NCI-H460 (cell line): ENCODE measurements around the gene CCDC146. TPM values are rescaled to one million over a fixed set of nuclear protein-coding genes. Genes with fewer than 3 reads are reported as not detected.
"Not testable (repeated sequence)": the region's sequence is repeated elsewhere in the genome, so short reads cannot be mapped to it uniquely, and the experiment has no call there.

Experiments used
- DNase-seq: peaks from one replicate; pipeline ENCODE4 v3.0.0-alpha.2; 2016; ENCODE audit warnings: low read depth; ENCODE audit errors: extremely low read depth
- polyA plus RNA-seq: library from polyadenylated mRNA; depleted of rRNA; stranded (reverse); fragments of >200 nt; gene quantifications from 2 replicates; pipeline ENCODE4 v1.2.3, GENCODE V29; 2014; cell fraction: nucleus; rRNA removed
- total RNA-seq: library from RNA; depleted of rRNA; stranded (reverse); fragments of >200 nt; shearing (Covaris generic); gene quantifications from 2 replicates; pipeline ENCODE4 v1.2.3, GENCODE V29; 2014; rRNA removed

CCDC146 gene, protein sequence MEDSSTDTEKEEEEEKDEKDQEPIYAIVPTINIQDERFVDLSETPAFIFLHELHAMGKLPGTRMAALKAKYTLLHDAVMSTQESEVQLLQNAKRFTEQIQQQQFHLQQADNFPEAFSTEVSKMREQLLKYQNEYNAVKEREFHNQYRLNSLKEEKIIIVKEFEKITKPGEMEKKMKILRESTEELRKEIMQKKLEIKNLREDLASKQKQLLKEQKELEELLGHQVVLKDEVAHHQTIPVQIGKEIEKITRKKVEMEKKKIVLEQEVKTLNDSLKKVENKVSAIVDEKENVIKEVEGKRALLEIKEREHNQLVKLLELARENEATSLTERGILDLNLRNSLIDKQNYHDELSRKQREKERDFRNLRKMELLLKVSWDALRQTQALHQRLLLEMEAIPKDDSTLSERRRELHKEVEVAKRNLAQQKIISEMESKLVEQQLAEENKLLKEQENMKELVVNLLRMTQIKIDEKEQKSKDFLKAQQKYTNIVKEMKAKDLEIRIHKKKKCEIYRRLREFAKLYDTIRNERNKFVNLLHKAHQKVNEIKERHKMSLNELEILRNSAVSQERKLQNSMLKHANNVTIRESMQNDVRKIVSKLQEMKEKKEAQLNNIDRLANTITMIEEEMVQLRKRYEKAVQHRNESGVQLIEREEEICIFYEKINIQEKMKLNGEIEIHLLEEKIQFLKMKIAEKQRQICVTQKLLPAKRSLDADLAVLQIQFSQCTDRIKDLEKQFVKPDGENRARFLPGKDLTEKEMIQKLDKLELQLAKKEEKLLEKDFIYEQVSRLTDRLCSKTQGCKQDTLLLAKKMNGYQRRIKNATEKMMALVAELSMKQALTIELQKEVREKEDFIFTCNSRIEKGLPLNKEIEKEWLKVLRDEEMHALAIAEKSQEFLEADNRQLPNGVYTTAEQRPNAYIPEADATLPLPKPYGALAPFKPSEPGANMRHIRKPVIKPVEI
- total RNA-seq: 0.27 and 0.58 TPM in 2 replicates
- polyA plus RNA-seq: 0.32 and 4.2 TPM in 2 replicates

DNA sequence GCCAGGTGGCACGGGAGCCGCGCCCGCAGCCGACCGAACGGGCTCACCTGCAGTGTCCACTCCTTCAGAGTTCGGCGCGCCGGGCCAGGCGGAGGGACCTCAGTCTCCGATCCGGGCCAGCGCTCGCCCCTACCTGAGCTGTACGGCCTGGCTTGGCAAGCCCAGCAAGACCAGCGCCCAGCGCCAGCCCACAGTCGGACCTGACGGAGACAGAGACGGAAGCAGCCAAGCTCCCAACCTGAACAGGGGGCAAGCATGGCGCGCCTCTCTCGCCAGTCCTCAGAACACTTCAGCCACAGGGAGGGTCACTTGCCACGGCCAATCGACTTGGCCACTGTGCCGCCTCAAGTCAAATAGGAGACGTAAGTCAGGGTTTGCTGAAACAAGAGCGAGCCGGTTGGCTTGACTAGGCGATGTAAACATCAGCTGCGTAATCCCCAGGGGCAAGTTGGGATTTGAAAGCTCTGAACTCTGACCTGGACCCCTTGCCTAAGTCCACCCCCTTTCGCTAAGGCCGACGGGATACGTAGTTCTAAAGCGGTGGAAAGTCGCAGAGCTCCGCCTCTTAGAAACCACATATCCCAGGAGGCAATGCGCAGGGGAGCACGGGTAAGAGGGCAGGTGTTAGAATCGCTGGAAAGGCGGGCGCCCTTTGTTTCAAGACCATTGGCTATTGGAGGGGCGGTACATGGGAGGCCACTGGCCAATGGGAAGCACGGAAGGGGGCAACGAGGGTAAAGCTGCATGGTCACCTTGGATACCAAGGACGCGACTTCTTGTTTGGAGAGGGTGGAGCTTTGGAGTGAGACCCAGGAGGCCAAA, at the start of gene CCDC146:
TSS of gene CCDC146 (plus strand) at position 756 of the 822 bp plus-strand sequence. CDS start 45,054 bp downstream, outside the sequence.
- peak; percentile 99 for DNase-seq

DNA sequence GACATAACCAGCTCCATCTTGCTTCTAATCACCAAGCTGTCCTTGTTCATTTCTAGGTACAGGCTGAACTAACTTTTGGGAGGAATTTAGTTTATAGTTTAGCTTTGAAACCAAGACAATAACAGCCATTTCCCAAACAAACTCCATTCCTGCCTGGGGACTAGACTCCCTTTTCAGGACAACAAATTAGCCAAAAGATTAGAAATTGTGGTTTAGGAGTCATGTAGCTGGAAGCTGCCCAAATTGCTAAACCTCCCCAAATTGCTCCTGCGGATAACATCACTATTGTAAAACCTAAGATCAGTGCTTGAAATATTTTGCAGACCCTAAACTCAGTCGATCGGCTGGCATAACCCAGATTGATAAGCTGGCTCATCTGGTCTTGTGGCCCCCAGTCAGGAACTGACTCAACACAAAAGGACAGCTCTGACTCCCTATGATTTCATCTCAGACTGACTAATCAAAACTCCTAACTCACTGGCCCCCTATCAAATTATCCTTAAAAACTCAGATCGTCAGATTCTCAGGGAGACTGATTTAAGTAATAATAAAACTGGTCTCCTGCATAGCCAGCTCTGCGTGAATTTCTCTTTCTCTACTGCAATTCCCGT, 47.5 kb upstream of the CCDC146 start:
- not testable (repeated sequence) for DNase-seq

DNA sequence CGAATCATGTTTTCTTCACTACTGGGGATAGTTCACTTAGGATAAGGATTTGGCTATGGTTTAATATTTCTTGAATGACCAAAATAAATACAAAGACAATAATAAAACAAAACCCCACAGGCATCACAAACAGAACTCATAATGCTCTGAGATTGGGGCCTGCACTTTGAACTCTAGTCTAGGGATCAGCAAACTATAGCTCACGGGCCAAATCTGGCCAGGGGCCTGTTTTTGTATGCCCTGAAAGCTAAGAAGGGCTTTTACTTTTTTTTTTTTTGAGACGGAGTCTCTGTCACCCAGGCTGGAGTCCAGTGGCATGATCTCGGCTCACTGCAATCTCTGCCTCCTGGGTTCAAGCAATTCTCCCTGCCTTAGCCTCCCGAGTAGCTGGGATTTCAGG, 45.4 kb upstream of the CCDC146 start:
- DNase-seq: not testable (repeated sequence)

DNA sequence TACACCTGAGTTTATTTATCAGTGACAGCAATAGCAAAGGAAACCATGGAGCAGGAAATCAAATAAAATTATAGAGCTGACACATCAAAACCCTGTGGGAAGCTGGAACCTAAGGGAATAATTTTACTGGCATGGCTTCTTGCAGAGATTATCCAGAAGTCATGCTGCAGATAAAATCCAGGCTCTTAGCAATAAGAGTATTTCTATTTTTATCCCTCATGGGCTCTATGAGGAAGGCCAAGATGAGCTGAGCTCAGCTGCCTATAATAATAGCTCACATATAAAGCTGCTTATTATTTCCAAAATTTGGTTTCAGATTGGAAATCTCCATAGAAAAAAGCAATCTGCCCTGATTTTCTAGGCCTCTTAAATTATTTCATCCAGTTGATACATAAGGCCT, 43.3 kb upstream of the CCDC146 start:
- not testable (repeated sequence) for DNase-seq

DNA sequence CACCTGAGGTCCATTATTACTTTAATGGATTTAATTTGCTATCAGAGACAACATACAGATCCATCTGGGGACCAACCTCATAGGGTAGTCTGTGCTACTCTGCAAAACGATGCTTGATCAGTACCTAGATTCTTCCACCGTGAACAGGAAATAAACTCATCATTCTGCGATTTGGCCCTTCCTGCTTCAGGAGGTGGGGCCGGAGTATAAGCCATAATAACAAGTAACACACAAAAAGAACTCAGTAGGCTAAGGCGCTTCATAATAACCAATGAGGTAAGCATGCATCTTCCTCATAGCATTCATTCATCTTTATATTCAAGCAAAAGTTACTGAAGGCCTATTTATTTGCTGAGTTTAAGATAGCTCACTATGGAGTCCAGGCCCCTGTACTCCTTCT, 42.8 kb upstream of the CCDC146 start:
- DNase-seq: not testable (repeated sequence)

DNA sequence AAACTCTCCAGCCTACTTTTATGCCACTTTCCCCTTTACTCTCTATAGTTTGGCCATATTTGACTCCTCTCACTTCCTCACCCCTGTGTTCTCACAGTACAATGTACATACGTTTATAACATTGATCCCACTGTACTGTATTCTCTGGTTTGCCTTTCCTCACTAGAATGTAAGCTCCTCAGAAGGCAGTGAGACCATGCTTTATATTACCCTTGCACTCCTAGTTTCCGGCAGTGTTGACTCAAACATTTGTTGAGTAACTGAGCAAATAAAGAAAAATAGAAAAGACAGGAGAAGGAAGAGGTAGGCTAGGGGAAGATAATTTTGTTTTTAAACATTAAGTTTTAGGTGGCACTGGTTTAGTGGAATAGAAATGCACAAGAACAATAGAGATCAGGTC, 42.2 kb upstream of the CCDC146 start:
- not testable (repeated sequence) for DNase-seq

DNA sequence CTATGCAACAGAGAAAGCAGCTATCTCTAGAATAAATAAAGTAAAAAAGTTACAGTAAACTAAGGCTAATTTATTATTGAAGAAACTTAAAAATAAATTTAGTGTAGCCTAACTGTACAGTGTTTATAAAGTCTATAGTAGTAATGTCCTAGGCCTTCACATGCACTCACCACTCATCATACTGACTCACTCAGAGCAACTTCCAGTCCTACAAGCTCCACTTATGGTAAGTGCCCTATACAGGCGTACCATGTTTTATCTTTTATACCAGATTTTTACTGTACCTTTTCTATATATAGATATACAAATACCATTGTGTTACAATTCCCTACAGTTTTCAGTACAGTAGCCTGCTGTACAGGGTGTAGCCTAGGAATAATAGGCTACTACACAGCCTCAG, 40.2 kb upstream of the CCDC146 start:
- DNase-seq: not testable (repeated sequence)

DNA sequence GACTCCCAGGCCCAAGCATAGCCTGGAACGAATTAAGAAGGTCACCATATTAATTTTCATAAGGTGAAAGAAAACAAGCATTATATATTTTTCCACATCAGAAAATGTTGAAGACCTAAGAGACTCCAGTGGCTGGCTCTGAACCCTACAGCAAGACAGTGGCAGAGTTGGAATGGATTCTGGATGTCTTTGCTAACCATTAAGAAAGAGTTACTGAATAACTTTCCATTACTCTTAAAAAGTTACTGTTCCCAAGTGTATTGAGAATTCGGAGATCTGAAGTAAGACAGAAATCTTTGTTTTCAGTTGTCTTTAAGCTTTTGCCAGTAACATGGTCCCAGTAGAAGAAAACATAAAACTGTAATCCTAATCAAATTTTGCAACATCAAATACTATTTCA, 30.1 kb upstream of the CCDC146 start:
- not testable (repeated sequence) for DNase-seq

DNA sequence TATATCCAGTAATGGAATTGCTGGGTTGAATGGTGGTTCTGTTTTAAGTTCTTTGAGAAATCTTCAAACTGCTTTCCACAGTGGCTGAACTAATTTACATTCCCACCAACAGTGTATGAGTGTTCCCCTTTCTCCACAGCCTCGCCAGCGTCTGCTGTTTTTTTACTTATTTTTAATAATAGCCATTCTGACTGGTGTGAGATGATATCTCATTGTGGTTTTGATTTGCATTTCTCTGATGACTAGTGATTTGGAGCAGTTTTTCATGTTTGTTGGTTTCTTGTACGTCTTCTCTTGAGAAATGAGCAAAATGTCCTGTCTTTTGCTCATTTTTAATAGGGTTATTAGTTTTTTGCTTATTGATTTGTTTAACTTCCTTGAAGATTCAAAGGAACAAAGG, 21.9 kb upstream of the CCDC146 start:
- DNase-seq: not testable (repeated sequence)

DNA sequence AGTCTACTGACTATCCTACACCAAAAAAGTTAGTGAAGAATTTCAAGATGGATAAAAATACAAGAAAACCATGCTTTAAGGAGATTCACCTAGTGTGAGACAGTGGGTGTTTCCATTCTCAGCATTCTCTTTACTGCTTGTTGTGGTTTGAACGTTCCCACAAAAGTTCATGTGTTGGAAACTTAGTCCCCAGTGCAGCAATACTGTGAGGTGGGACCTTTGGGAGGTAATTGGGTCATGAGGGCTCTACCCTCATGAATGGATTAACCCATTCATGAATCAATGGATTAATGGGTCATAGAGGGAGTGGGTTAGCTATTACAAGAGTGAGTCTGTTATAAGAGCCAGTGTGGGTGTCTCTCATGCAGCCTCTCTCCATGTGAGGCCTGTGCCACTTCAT, 21.2 kb upstream of the CCDC146 start:
- DNase-seq: not testable (repeated sequence)

DNA sequence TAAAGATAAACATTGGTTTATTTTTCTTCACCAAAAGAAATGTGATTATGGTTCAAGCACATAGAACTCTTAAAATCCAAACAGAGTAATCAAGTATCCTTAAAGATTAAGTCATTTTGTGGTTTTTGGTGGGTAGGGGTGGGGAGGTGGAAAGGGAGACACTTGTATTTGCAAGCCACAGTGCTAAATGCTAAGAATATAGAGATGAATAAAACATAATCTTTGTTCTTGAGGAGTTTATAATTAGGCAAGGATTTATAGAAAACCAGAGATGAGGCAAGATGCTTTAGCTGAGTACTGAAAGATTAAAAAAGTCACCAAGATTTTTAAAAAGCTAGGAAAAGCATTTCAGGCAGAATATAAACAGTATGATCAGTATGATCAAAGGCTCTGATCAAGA, 19.7 kb upstream of the CCDC146 start:
- not testable (repeated sequence) for DNase-seq

DNA sequence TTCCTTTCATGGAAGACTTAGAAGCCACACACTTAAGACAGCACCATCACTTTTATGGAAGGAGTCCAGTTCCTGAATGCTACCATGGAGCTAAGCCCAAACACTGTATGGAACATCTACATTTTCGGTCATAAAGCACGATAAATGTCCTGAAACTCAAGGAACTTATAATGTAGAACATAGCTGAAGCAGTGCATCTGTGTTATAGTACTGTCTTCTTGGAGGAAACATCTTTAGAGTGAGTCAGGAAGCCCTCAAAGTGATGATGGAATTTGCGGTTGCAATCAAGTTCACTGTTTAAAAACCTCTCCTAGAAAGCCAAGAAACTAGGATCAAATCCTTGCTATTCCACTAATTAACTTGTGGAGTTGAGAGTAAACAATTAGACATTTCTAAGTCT, 16.5 kb upstream of the CCDC146 start:
- DNase-seq: not testable (repeated sequence)

DNA sequence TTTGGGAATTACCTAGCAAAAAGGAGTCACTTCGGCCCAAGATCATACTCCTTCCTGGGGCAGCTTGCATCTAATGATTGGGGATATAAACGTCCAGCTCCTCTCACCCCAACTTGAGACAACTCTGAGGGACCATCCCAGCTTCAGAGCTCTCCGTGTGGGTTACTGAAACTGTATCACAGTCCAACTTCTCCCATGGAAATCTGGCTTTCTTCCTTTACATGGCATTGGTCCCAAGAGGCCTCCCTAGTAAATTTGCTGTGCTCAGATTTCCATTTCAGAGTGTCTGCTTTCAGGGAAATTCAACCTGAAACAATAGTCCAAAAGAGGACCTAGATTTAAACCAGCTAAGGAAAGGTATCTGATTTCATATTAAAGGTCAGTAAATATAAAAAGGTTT, 14.8 kb upstream of the CCDC146 start:
- not testable (repeated sequence) for DNase-seq

DNA sequence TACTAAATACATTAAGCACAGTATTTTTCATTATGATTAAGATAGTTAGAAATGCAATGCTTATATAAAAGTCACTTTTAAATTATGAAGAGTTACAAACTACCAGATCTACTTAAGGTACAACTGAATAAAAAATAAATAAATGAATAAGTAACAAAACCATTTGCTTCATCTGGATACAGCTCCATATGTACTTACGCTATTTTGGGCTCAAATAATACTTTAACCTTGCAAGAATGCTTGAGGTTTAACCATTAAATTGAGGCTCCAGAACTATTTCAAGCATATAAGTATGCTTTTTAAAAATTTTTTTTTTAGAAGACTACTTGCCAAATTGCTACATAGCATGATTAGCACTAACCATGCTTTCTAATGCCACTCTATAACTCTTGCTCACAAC, 14.1 kb upstream of the CCDC146 start:
- DNase-seq: not testable (repeated sequence)

DNA sequence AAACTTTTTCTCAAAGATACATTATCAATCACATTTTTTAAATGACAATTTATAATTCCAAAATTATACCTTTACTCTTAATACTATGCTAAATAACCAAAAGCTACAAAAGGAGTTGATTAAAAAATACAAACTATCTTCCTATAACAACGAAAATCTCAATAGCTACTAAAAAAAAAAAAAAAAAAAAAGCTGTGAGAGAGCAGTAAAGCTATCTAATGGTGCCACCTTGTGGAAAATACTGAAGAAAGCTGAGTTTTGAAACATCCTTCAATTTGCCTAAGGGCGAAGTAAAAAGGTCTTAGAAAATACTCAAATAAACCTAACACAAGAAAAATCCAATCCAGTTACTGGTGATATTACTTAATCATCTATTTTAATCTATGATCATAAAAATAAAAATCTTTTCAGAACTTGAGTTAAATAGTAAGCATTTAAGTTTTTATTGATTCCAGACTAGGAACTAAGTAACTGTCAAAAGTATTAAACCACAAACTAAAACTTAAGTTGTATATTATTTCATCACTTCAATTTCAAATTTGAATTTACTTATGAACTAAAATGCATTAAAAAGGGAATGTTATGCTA, 9.6 kb upstream of the CCDC146 start:
- not testable (repeated sequence) for DNase-seq

DNA sequence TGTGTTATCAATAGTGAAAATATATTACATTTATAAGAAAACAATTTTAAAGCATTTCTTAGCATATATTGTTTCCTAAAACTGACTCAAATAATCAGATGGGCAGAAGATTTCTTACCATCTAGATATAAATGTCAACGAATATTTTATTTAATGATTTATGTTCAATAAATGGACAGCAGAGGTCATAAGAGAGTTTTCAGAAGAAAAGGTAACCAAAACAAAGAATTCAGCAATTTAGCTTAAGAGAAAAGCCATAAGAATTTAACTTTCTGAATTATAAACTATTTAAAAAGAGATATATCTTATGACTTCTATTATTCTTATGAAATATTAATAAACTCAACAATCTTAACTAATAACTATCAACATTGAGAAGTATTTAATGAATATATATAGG, 3.1 kb downstream of the CCDC146 start:
- not testable (repeated sequence) for DNase-seq

DNA sequence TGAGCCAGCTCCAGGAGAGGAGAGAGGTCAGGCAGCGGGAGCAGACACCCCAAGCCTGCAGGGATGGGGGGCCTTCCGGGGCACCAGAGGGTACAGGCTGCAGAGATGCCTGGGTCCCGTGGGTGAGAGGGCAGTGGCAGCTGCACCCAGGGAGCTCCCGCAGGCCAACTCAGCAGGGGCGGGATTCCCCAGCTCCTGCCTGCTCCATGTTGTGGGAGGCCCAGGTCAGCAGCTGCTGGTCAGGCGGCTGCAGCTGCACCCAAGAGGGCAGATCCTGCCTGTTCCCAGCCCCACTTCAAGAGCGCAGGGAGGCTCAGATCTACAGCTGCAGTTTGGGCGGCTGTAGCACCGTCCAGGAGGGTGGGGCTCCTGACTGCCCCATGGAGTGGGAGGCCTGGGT, 4.6 kb downstream of the CCDC146 start:
- not testable (repeated sequence) for DNase-seq

DNA sequence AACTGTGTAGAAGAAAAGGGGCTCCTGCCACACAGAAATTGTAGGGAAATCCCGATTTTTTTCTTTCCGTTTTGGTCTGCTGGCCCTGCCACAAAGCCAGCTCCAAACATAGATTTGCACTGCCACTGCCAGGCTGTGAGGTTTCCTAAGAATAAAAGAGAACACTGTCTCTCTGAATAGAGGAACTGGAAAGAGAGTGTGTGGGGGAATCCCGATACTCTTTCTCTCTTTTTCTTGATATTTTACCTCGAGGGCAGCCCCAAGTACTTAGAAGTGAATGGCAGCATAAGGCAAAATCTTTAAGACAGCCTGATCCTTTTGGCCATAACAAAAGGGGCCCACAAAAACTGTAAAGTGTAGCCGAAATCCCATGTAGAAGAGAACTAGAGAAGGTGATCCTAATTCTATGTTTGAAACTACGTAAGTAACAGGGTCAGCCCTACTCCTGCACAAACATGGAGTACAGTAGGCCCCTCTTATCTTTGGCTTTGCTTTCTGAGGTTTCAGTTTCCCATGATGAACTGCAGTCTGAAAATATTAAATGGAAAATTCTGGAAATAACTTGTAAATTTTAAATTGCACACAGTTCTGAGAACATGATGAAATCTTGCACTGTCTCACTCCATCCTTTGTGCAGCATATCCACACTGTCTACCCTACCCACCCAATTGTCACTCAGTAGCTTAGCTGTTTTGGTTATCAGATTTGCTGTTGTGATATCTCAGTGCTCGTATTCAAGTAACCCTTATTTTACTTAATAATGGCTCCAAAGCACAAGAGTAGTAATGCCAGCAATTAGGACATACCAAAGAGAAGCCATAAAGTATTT, 6.4 kb downstream of the CCDC146 start:
- not testable (repeated sequence) for DNase-seq

DNA sequence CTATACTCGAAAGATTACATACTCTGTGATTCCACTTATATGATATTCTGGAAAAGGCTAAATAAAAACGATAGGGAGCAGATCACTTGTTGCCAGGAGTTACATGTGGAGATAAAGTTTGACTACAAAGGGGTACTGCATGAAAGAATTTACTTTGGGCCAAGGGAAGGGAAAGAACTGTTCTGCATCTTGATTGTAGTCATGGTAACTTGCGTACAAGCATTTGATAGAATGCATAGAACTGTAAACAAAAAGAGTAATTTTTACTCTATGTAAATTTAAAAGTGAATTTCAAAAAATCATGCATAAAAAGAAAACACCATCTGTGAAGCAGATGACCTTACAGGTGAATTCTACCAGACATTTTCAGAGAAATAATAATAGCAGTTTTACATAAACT, 9.4 kb downstream of the CCDC146 start:
- DNase-seq: not testable (repeated sequence)
